ENCODE data around the gene CPPED1.
"Not testable (repeated sequence)": the region's sequence is repeated elsewhere in the genome, so short reads cannot be mapped to it uniquely, and the experiment has no call there.

CPPED1 gene

GRCh38 chr16:12828206-12828605 lies 24.5 kb upstream of the CPPED1 start:
- no peak overlapping the region for H3K4me3 ChIP-seq
- H3K4me1 ChIP-seq: peaks cover 0 to 19% (median 11%) of the 10 kb centered on the region in 10 experiments; a peak in 16 of 20 replicates
- no peak for TF ChIP-seq Cebpa-rat (IDR thresholded peaks at IDR 0.05)
- no peaks in the 10 kb centered on the region for H4K20me1 ChIP-seq
- H3K4me2 ChIP-seq: no peak overlapping the region
- no peak overlapping the region for H3K9ac ChIP-seq
- no peaks in the 10 kb centered on the region for H3K36me3 ChIP-seq
- H3K27ac ChIP-seq: no peak overlapping the region
- H3K27me3 ChIP-seq: no peaks in the 10 kb centered on the region
- no peaks in the 10 kb centered on the region for H3K9me3 ChIP-seq (replicated peaks in 1 of 11)

- Histone ChIP-seq H4K20me1 (no peaks in the 10 kb centered on the region), H3K36me3 (no peaks in the 10 kb centered on the region), H3K27ac (no peak overlapping the region), H3K4me1 (peaks cover 0 to 14% (median 9%) of the 10 kb centered on the region in 10 experiments; a peak in 16 of 20 replicates), H3K27me3 (no peaks in the 10 kb centered on the region), H3K4me3 (no peak overlapping the region), H3K4me2 (no peak overlapping the region), H3K9me3 (replicated peaks in 1 of 11) (no peaks in the 10 kb centered on the region), H3K9ac (no peak overlapping the region)
- no peak for TF ChIP-seq Cebpa-rat (IDR thresholded peaks at IDR 0.05)
Measured at GRCh38 chr16:12826559-12826958, 22.9 kb upstream of the CPPED1 start.

GRCh38 chr16:12819126-12820117 lies 15.7 kb upstream of the CPPED1 start:
- Histone ChIP-seq H3K9me3 (replicated peaks in 1 of 11) (peaks cover 0 to 7% (median 0%) of the 10 kb centered on the region in 11 experiments; a peak in 5 of 22 replicates), H3K4me1 (peaks cover 27 to 47% (median 40%) of the 10 kb centered on the region in 10 experiments), H3K27ac (peak overlapping the region in 3 of 11 experiments; percentile 41 to 70 (median 68); a peak in 1 of 22 replicates), H3K4me3 (no peak overlapping the region), H3K36me3 (no peaks in the 10 kb centered on the region), H3K27me3 (no peaks in the 10 kb centered on the region), H4K20me1 (no peaks in the 10 kb centered on the region), H3K4me2 (peak overlapping the region in 2 of 11 experiments; percentile 72 to 75; a peak in 2 of 22 replicates), H3K9ac (no peak overlapping the region)
- no peak for TF ChIP-seq Cebpa-rat (IDR thresholded peaks at IDR 0.05)

- H3K27me3 ChIP-seq: no peaks in the 10 kb centered on the region
- peaks cover 27 to 58% (median 43%) of the 10 kb centered on the region in 10 experiments for H3K4me1 ChIP-seq
- H4K20me1 ChIP-seq: no peaks in the 10 kb centered on the region
- peak overlapping the region in 10 of 11 experiments; percentile 23 to 77 (median 68); a peak in 15 of 22 replicates for H3K27ac ChIP-seq
- H3K4me2 ChIP-seq: peak overlapping the region in 8 of 11 experiments; percentile 36 to 81 (median 73); a peak in 10 of 22 replicates
- no peak overlapping the region for H3K9ac ChIP-seq
- H3K4me3 ChIP-seq: no peak overlapping the region
- H3K36me3 ChIP-seq: no peaks in the 10 kb centered on the region
- H3K9me3 ChIP-seq (replicated peaks in 1 of 11): peaks cover 0 to 7% (median 0%) of the 10 kb centered on the region in 11 experiments; a peak in 5 of 22 replicates
- TF ChIP-seq Cebpa-rat (IDR thresholded peaks at IDR 0.05): no peak
Measured at GRCh38 chr16:12818326-12818725, 14.6 kb upstream of the CPPED1 start.

GRCh38 chr16:12816791-12817214 lies 13.1 kb upstream of the CPPED1 start:
- Histone ChIP-seq H3K4me1 (peaks cover 27 to 73% (median 52%) of the 10 kb centered on the region in 10 experiments), H3K9ac (peak overlapping the region in 4 of 11 experiments; percentile 37 to 50 (median 41); a peak in 7 of 22 replicates), H3K27ac (peak overlapping the region; percentile 23 to 77 (median 68); a peak in 21 of 22 replicates), H3K4me2 (peak overlapping the region; percentile 37 to 81 (median 69))
- H3K9me3 ChIP-seq (replicated peaks in 1 of 11); H4K20me1 ChIP-seq; H3K36me3 ChIP-seq; H3K4me3 ChIP-seq; H3K27me3 ChIP-seq: not testable (repeated sequence)
- peak; percentile 42 to 89 (median 82); a peak in 20 of 22 replicates for TF ChIP-seq Cebpa-rat (IDR thresholded peaks at IDR 0.05)

- no peak for TF ChIP-seq Cebpa-rat (IDR thresholded peaks at IDR 0.05)
- H3K4me3 ChIP-seq: no peak overlapping the region
- H3K4me1 ChIP-seq: peaks cover 32 to 85% (median 60%) of the 10 kb centered on the region in 10 experiments
- no peaks in the 10 kb centered on the region for H4K20me1 ChIP-seq
- peak overlapping the region in 10 of 11 experiments; percentile 23 to 77 (median 68); a peak in 17 of 22 replicates for H3K27ac ChIP-seq
- H3K36me3 ChIP-seq: no peaks in the 10 kb centered on the region
- H3K9me3 ChIP-seq (replicated peaks in 1 of 11): peaks cover 1 to 24% (median 12%) of the 10 kb centered on the region in 11 experiments; a peak in 14 of 22 replicates
- H3K27me3 ChIP-seq: no peaks in the 10 kb centered on the region
- peak overlapping the region in 8 of 11 experiments; percentile 62 to 81 (median 73); a peak in 14 of 22 replicates for H3K4me2 ChIP-seq
- no peak overlapping the region; a peak in 1 of 22 replicates for H3K9ac ChIP-seq
Measured at GRCh38 chr16:12815361-12815760, 11.7 kb upstream of the CPPED1 start.

GRCh38 chr16:12813734-12814133 lies 10.0 kb upstream of the CPPED1 start:
- H3K27ac ChIP-seq, H4K20me1 ChIP-seq, H3K4me3 ChIP-seq, H3K9ac ChIP-seq, H3K27me3 ChIP-seq, H3K36me3 ChIP-seq: not testable (repeated sequence)
- Histone ChIP-seq H3K4me1 (peaks cover 37 to 92% (median 64%) of the 10 kb centered on the region in 10 experiments), H3K9me3 (replicated peaks in 1 of 11) (peaks cover 10 to 35% (median 24%) of the 10 kb centered on the region in 11 experiments; a peak in 17 of 22 replicates), H3K4me2 (peak overlapping the region in 5 of 11 experiments; percentile 11 to 72 (median 37); a peak in 7 of 22 replicates)

GRCh38 chr16:12813321-12813720 lies 9.6 kb upstream of the CPPED1 start:
- peak overlapping the region in 5 of 11 experiments; percentile 11 to 72 (median 37); a peak in 8 of 22 replicates for H3K4me2 ChIP-seq
- H3K4me1 ChIP-seq: peaks cover 37 to 87% (median 61%) of the 10 kb centered on the region in 10 experiments
- H3K9me3 ChIP-seq (replicated peaks in 1 of 11): peaks cover 10 to 37% (median 24%) of the 10 kb centered on the region in 11 experiments; a peak in 17 of 22 replicates
- not testable (repeated sequence) for H3K27me3 ChIP-seq, H3K27ac ChIP-seq, H3K9ac ChIP-seq, H3K4me3 ChIP-seq, H4K20me1 ChIP-seq, H3K36me3 ChIP-seq
